T-cell (primary cell): Measurements from ENCODE around the gene MPRIP. TPM values are rescaled to one million over a fixed set of nuclear protein-coding genes. Genes with fewer than 3 reads are reported as not detected.

Experiments used
- ATAC-seq, 4 experiments: fragments of 200-7000 bp in 3 of 4; fragments of 150-1000 bp in 1 of 4; cut with Tn5 transposase; replicated peaks in 1 of 4; 1 replicate in 3 of 4; 2 replicates in 1 of 4; pipeline ENCODE4 v1.10.0; 2021; ENCODE audit warnings: moderate library complexity in 3 of 4, mild to moderate bottlenecking in 2 of 4, moderate number of reproducible peaks in 1 of 4
- CTCF ChIA-PET, 2 donors: fragments of 300-600 bp; sonication (Branson Sonifier 250); formaldehyde crosslinking; loops; one replicate each; lab custom pipeline; 2022; ENCODE audit warnings: antibody characterized with exemption in 2 of 2; lab: Charles Lee
- POLR2A ChIA-PET, 2 donors: fragments of 300-600 bp; sonication (Branson Sonifier 250); formaldehyde crosslinking; loops; one replicate each; lab custom pipeline; 2022; ENCODE audit warnings: antibody characterized with exemption in 2 of 2; lab: Charles Lee
- DNase-seq, 35 experiments: peaks; one replicate each; pipeline versions ENCODE4 v3.0.0 to v3.0.0-alpha.2; 2013 to 2023
- H3K27ac ChIP-seq: one replicate; pipeline ENCODE4 v1.5.1; 2013; ENCODE audit warnings: low read length
- H3K27me3 ChIP-seq, 2 experiments: replicated peaks in 1 of 2; 1 replicate in 1 of 2; 2 replicates in 1 of 2; pipeline versions ENCODE4 v1.6.1 to v1.7.0; 2013; ENCODE audit warnings: low read length in 1 of 2, mixed read lengths in 1 of 2; ENCODE audit not compliant: control insufficient read depth in 2 of 2, insufficient read depth in 2 of 2; ENCODE audit errors: extremely low read depth in 1 of 2
- H3K36me3 ChIP-seq, 2 donors: 1 replicate in 1 of 2; 2 replicates in 1 of 2; pipeline versions ENCODE4 v1.6.1 to v1.7.0; 2013; ENCODE audit warnings: low read length in 1 of 2; ENCODE audit not compliant: control insufficient read depth in 2 of 2, insufficient read depth in 1 of 2; ENCODE audit errors: extremely low read depth in 1 of 2
- H3K4me1 ChIP-seq, 2 experiments: 1 replicate in 1 of 2; 2 replicates in 1 of 2; pipeline versions ENCODE4 v1.6.1 to v1.7.0; 2013; ENCODE audit warnings: low read length in 2 of 2, mixed read lengths in 1 of 2; ENCODE audit not compliant: insufficient read depth in 2 of 2, control insufficient read depth in 1 of 2; ENCODE audit errors: extremely low read depth in 1 of 2
- H3K4me3 ChIP-seq, 2 donors: 1 replicate in 1 of 2; 2 replicates in 1 of 2; pipeline versions ENCODE4 v1.5.1 to v1.7.0; 2013; ENCODE audit warnings: mild to moderate bottlenecking in 2 of 2, low read length in 1 of 2, moderate library complexity in 1 of 2; ENCODE audit not compliant: control insufficient read depth in 1 of 2; ENCODE audit errors: extremely low read depth in 1 of 2
- H3K9me3 ChIP-seq: 2 replicates; pipeline ENCODE4 v1.7.0; 2013
- H3K27ac Mint-ChIP-seq, 2 donors: one replicate each; pipeline ENCODE4 v1.8.0; 2020 to 2021; ENCODE audit warnings: mild to moderate bottlenecking in 2 of 2, mixed read lengths in 2 of 2
- H3K27me3 Mint-ChIP-seq, 2 donors: one replicate each; pipeline ENCODE4 v1.8.0; 2021 to 2022; ENCODE audit warnings: mixed read lengths in 2 of 2
- H3K36me3 Mint-ChIP-seq: one replicate; pipeline ENCODE4 v1.8.0; 2021; ENCODE audit warnings: mixed read lengths
- H3K4me1 Mint-ChIP-seq, 3 donors: one replicate each; pipeline ENCODE4 v1.8.0; 2020 to 2022; ENCODE audit warnings: mixed read lengths in 3 of 3, mild to moderate bottlenecking in 1 of 3
- H3K4me3 Mint-ChIP-seq, 3 donors: one replicate each; pipeline ENCODE4 v1.8.0; 2020 to 2022; ENCODE audit warnings: mild to moderate bottlenecking in 3 of 3, mixed read lengths in 3 of 3, moderate library complexity in 3 of 3
- H3K9me3 Mint-ChIP-seq, 3 donors: one replicate each; pipeline ENCODE4 v1.8.0; 2020 to 2022; ENCODE audit warnings: mixed read lengths in 3 of 3
- WGBS: methylation state at CpG from one replicate; pipeline ENCODE4 v1.1.5; 2013; ENCODE audit warnings: missing lambda C conversion rate; ENCODE audit not compliant: insufficient coverage; 5-methylcytosine and 5-hydroxymethylcytosine counted together
- total RNA-seq, 35 experiments: library from RNA in 6 of 35; stranded (reverse) in 6 of 35; fragments of 120-200 nt in 1 of 35; gene quantifications; one replicate each; pipeline versions ENCODE4 v1.2.1 to v1.2.4 and lab custom pipeline; 2013 to 2026

The MPRIP gene
- total RNA-seq, 5 donors from 2014 or later (not counting 1 experiment from before 2014, with no cell fraction given), result 189 to 266 (median 247) TPM

DNA sequence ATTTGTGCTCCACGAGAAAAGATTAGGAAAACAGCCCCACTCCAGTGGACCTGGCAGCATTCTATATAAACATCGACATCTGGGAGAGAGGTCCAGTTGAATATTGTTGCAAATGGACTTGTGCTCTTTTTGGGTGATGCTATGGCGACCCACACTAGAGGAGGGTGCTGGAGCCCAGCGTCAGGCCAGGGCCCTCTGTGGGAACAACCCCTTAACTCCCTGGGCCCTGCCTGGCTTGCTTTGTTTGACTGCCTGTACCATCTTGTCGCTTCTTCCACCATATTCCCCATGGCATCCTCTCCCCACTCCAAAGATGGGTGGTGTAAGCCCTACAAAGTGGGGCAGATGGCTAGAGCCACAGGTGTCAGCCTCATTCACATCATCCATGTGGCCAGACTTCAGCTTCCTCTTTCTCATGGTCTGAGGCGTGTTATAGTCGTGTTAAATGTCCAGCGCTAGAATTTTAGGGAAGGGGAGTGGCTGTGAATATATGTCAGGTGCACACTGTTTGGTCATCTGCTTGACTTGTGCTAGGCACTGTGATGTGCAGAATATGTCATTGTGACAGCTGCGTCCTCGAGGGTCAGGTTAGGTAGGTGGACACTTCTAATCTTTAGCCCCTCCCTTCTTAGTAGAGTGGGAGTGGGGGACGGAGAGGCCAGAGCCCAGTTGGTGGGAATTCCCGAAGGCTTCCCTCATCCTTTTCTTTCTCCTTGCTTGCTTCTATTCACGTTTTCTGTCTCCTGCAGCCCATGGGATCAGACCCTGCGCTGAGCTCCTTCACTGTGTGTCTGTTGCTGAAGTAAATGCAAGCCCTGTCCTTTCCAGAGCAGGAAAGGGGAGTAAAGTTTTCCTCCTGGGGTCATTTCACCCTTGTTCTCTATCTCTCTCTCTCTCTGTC is 49.8 kb downstream of the MPRIP start:
- H3K9me3 Mint-ChIP-seq, result no peaks in the 10 kb centered on the region
- H3K27me3 Mint-ChIP-seq, result no peaks in the 10 kb centered on the region
- peaks cover 5 to 18% of the 10 kb centered on the region in 2 donors for H3K36me3 ChIP-seq
- WGBS, result 100% methylated on average over 5 of the region's 14 CpGs
- H3K4me3 ChIP-seq, result no peak overlapping the region
- no peak overlapping the region for H3K27ac Mint-ChIP-seq
- H3K4me1 ChIP-seq, result peaks cover 0 to 41% of the 10 kb centered on the region in 2 experiments
- no peak overlapping the region for H3K27ac ChIP-seq
- no peaks in the 10 kb centered on the region for H3K9me3 ChIP-seq
- CTCF ChIA-PET, result no interaction called here
- no peaks in the 10 kb centered on the region for H3K27me3 ChIP-seq
- ATAC-seq (no peak), DNase-seq (no peak)
- POLR2A ChIA-PET, result no interaction called here
- peaks cover 61 to 68% (median 65%) of the 10 kb centered on the region in 3 donors for H3K4me1 Mint-ChIP-seq
- H3K4me3 Mint-ChIP-seq, result no peak overlapping the region
- H3K36me3 Mint-ChIP-seq, result peaks cover 22% of the 10 kb centered on the region

GRCh38 chr17:17093764-17094163 is 51.5 kb downstream of the MPRIP start:
- DNase-seq (no peak), ATAC-seq (no peak)
- Histone ChIP-seq H3K9me3 (no peaks in the 10 kb centered on the region), H3K27me3 (no peaks in the 10 kb centered on the region), H3K4me1 (peaks cover 0 to 29% of the 10 kb centered on the region in 2 experiments), H3K27ac (no peak overlapping the region), H3K4me3 (no peak overlapping the region), H3K36me3 (peaks cover 5 to 19% of the 10 kb centered on the region in 2 donors)
- Mint-ChIP-seq H3K27ac (no peak overlapping the region), H3K9me3 (no peaks in the 10 kb centered on the region), H3K27me3 (no peaks in the 10 kb centered on the region), H3K4me3 (no peak overlapping the region), H3K36me3 (peaks cover 12% of the 10 kb centered on the region), H3K4me1 (peaks cover 46 to 51% (median 51%) of the 10 kb centered on the region in 3 donors)
- CTCF ChIA-PET, result no interaction called here
- 92% methylated on average over 3 of the region's 5 CpGs for WGBS
- POLR2A ChIA-PET, result interaction anchor here in 1 of 2 donors (0.6 kb wide), 1 partner anchor 49 kb away, joined by 3 read pairs; no protein-coding TSS in a partner anchor

DNA sequence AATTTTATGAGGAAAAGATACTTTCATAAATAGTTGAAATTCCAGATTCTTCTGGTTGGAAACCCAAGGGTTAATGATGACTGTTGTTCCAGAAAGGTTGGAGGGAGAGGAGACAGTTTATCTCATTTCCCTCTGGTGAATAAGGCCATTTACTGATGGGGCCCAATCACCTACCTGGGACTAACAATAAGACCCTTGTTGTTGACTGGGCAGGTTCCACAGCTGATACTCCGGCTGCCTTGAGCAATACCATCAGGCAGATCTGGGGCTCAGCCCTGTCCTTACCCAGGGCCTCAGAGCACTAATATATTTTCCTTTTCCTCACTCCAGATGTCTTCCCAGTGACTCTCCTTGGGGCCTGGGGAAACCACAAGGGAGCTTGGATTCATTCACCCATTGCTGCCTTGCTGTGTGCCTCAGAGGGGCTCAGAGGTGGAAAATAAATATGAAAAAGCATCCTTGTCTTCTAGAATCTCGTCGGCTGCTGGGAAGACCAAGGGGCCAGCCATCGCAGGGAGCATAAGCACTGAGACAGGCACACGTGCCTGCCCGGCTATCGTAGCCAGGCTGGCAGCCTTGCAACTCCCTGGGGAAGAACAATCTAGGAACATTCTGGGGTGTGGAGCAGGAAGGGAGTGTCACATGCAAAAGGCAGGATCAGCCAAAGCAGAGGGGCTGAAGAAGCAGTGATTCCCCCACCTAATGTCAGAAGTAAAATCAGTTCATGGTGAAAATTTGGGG is 54.4 kb downstream of the MPRIP start:
- Histone ChIP-seq H3K4me1 (peaks cover 0 to 18% of the 10 kb centered on the region in 2 experiments), H3K27me3 (no peaks in the 10 kb centered on the region), H3K4me3 (no peak overlapping the region), H3K27ac (no peak overlapping the region), H3K36me3 (peaks cover 0 to 8% of the 10 kb centered on the region in 2 donors), H3K9me3 (no peaks in the 10 kb centered on the region)
- Mint-ChIP-seq H3K27ac (no peak overlapping the region), H3K4me1 (peaks cover 29 to 41% (median 34%) of the 10 kb centered on the region in 3 donors), H3K9me3 (no peaks in the 10 kb centered on the region), H3K4me3 (no peak overlapping the region), H3K27me3 (no peaks in the 10 kb centered on the region), H3K36me3 (peaks cover 8% of the 10 kb centered on the region)
- WGBS, result 94% methylated on average over 7 of the region's 7 CpGs
- ATAC-seq, result no peak
- DNase-seq, result no peak
- CTCF ChIA-PET, result no interaction called here
- POLR2A ChIA-PET, result no interaction called here

DNA sequence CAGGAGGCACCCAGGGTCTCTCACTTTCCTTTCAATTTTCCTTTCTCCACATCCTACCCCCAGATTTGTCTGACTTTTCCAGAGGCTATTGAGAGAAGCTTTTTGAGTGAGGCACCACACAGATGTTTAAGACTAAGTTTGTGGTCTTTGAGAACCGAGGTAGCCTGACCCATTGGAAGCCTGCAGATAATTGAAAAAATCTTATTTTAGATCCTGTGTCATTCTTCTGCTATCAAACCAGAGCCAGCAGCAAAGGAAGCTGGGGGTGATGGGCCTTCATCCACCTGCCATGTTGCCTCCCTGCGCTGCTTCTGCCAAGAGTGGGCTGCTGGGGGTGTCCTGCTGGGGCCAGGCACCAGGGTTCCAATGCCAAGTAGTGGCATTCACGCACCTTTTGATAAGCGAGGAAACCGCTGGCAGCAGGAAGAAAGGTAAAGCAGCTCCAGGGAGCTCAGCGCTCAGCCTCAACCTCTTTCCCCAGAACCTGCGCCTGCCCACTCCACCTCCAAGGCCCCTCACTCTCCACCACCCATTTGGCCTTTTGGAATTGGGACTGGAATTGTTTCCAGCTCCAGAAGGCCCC is 55.6 kb downstream of the MPRIP start:
- ChIA-PET CTCF (no interaction called here), POLR2A (no interaction called here)
- no peaks in the 10 kb centered on the region for H3K9me3 ChIP-seq
- H3K36me3 ChIP-seq, result peaks cover 0 to 12% of the 10 kb centered on the region in 2 donors
- Mint-ChIP-seq H3K4me3 (no peak overlapping the region), H3K27ac (no peak overlapping the region), H3K9me3 (no peaks in the 10 kb centered on the region), H3K27me3 (no peaks in the 10 kb centered on the region), H3K4me1 (peaks cover 20 to 30% (median 27%) of the 10 kb centered on the region in 3 donors), H3K36me3 (peaks cover 4% of the 10 kb centered on the region)
- peaks cover 0 to 8% of the 10 kb centered on the region in 2 experiments for H3K4me1 ChIP-seq
- H3K27ac ChIP-seq, result no peak overlapping the region
- DNase-seq, result no peak
- WGBS, result 100% methylated on average over 4 of the region's 7 CpGs
- no peaks in the 10 kb centered on the region for H3K27me3 ChIP-seq
- ATAC-seq, result no peak
- H3K4me3 ChIP-seq, result no peak overlapping the region

DNA sequence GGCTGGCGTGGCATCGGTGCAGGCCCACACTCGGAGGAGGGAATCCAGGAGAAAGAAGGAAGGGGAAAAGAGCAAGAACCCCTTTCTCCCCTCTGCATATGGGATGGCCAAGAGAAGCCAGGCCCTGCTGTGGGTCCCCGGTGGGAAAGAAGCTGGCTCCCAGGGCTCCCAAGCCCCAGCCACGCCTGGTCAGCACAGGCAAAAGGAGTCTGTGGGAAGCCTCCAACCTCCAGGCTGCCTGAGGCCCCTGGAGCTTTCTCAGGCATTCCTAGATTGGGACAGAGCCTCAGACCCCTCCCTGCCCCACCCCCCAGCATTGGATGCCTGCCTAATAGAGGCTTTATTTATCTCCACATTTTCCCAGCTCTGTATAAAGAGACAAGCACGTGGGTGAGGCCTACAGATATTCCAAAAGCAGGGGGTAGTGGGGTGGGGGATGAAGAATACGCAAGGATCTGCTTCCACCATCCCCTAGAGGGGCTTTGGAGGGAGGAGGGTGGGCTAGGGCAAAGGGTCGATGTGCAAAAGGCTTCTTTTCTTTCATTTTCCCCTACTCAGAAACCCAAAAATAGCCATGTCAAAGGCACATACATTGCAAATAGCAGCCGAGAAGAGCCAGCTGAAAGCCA is 56.4 kb downstream of the MPRIP start:
- peaks cover 0 to 8% of the 10 kb centered on the region in 2 experiments for H3K4me1 ChIP-seq
- peaks cover 4 to 12% of the 10 kb centered on the region in 2 donors for H3K36me3 ChIP-seq
- DNase-seq (no peak), ATAC-seq (no peak)
- Mint-ChIP-seq H3K4me1 (peaks cover 14 to 24% (median 22%) of the 10 kb centered on the region in 3 donors), H3K4me3 (no peak overlapping the region), H3K27me3 (no peaks in the 10 kb centered on the region), H3K27ac (no peak overlapping the region), H3K36me3 (peaks cover 4% of the 10 kb centered on the region), H3K9me3 (no peaks in the 10 kb centered on the region)
- 100% methylated on average over 3 of the region's 9 CpGs for WGBS
- H3K4me3 ChIP-seq, result no peak overlapping the region
- no peak overlapping the region for H3K27ac ChIP-seq
- ChIA-PET POLR2A (no interaction called here), CTCF (interaction anchor here in 1 of 2 donors (0.6 kb wide), 1 partner anchor 63 kb away, joined by 3 read pairs; no protein-coding TSS in a partner anchor)
- H3K9me3 ChIP-seq, result no peaks in the 10 kb centered on the region
- no peaks in the 10 kb centered on the region for H3K27me3 ChIP-seq

- WGBS, result 100% methylated on average over 6 of the region's 6 CpGs
- Mint-ChIP-seq H3K27ac (no peak overlapping the region), H3K4me1 (peaks cover 15 to 34% (median 26%) of the 10 kb centered on the region in 3 donors), H3K27me3 (no peaks in the 10 kb centered on the region), H3K4me3 (no peak overlapping the region), H3K36me3 (peaks cover 7% of the 10 kb centered on the region), H3K9me3 (no peaks in the 10 kb centered on the region)
- DNase-seq (no peak), ATAC-seq (no peak)
- Histone ChIP-seq H3K4me3 (no peak overlapping the region), H3K36me3 (peaks cover 7 to 17% of the 10 kb centered on the region in 2 donors), H3K27ac (no peak overlapping the region), H3K27me3 (no peaks in the 10 kb centered on the region), H3K9me3 (no peaks in the 10 kb centered on the region), H3K4me1 (peaks cover 0 to 9% of the 10 kb centered on the region in 2 experiments)
- ChIA-PET CTCF (no interaction called here), POLR2A (no interaction called here)
Measured at GRCh38 chr17:17102176-17102575, 59.9 kb downstream of the MPRIP start.
